GM08714 (cell line): ENCODE results near the gene ANKDD1B.
"Not testable (repeated sequence)": the region's sequence is repeated elsewhere in the genome, so short reads cannot be mapped to it uniquely, and the experiment has no call there.

Source experiments
- H3K4me3 ChIP-seq: fragments of 200-500 bp; sonication (Bioruptor generic); 2 replicates; pipeline ENCODE4 v1.5.1; 2014; ENCODE audit warnings: mild to moderate bottlenecking, low read length, inconsistent platforms
- ZNF274 ChIP-seq: IDR thresholded peaks from 2 replicates; pipeline ENCODE4 v1.6.1; 2012; ENCODE audit warnings: mild to moderate bottlenecking, low read depth, low read length

ANKDD1B gene

DNA sequence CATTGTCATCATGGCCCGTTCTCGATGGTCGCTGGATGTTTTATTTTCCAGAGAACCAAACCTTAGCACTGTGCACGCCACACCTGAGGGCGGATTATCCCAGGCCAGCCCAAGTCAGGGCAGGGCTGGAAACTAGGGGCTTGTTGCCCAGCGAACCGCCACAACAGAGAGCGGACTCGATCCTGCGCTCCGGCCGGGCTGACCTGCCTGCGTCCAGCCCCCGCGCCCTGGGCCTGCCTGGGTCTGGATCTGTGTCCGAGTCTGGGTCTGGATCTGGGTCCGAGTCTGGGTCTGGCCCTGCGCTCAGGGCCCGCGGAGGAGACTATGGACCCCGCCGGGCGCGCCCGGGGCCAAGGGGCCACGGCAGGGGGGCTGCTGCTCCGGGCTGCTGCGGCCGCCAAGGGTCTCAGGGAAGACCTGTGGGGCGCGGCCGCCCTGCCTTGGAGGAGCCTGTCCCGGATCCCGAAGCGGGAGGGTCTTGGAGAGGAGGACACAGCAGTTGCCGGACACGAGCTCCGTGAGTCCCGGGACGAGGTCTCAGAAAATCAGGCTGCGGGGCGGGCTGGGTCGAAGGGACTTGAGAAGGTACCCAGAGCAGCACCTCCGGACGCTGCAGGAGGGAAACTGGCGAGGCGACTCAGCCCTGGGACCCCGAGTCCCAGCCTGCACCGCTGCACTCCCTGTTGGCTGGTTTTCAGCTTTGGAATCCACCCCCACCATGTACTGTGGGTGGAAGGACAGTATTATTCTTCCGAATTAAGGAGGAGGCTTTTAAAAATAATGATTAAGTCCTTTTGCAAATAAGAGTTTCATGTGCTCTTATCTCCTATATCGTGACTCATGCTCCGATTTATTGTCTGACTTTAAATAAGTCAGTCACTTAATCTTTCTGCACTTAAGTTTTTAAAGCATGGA, at the start of gene ANKDD1B:
Gene ANKDD1B, plus strand, starts transcription at position 143 of the 915 bp plus-strand sequence. Its CDS starts 182 bp downstream, at position 325.
- no peak for TF ChIP-seq ZNF274
- no peak within 1 kb of the TSS; the same call in 1 of the 2 replicates for H3K4me3 ChIP-seq

DNA sequence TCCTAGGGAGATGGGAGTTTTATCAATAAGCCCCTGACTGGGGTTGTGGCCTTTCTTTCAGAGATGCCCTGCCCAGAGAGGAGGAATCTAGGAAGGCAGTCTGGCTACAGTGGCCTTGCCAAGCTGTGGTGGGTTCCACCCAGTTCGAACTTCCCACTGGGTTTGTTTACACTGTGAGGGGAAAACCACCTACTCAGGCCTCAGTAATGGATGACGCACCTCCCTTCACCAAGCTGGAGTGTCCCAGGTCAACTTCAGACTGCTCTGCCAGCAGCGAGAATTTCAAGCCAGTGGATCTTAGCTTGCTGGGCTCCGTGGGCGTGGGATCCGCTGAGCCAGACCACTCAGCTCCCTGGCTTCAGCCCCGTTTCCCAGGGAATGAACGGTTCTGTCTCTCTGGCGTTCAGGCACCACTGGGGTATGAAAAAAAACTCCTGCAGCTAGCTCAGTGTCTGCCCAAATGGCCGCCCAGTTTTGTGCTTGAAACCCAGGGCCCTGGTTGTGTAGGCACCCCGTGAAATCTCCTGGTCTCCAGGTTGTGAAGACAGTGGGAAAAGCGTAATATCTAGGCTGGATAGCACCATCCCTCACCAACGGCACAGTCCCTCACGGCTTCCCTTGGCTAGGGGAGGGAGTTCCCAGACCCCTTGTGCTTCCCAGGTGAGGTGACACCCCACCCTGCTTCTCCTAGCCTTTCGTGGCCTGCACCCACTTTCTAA, 45.1 kb upstream of the ANKDD1B start:
- peak overlapping the region; percentile 13; the same call in 1 of the 2 replicates for H3K4me3 ChIP-seq

DNA sequence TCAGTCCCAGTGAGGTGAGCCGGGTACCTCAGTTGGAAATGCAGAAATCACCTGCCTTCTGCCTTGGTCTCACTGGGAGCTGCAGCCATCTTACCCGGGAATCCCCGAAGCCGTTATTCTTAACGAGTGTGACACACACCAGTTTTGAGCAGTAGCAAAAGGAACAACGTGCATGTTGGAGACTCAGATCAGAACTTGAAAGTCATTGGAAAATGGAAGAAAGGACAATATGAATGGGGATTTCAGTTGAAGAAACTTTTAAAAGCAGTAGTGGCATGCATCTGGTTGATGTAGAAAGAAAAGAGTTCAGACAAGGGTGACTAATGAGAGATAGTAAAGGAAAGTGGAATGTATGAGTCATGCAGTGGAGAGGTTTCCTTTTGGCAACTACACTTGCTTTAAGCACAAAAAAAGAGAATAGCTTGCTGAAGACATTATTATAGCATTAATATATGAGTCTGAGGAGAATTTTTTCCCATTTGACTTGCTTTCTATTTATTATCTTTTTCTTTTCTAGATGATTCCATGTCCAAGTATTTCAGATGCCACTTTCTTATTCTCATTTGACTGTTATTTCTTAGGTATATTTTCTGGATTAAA, 44.4 kb upstream of the ANKDD1B start:
- TF ChIP-seq ZNF274: no peak
- peak overlapping the region; percentile 13 for H3K4me3 ChIP-seq

DNA sequence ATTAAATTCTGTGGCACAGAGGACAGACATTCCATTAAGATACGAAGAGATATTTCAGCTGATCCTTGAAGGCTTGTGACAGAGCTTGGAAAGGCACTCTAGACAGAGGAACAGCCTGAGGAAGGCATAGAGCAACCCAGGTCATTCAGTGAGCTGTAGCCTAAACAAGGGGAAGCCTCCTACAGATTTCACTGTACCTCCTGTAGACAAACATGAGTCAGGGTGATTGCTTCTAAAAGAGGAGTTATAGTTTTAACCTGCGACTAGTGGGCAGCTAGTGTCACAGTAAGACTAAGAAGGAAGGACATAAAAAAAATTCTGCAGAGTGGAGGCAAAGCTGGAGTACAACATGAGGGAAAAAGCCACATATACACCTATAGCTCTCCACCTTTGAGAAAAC, 43.5 kb upstream of the ANKDD1B start:
- peak overlapping the region; percentile 4; the same call in 1 of the 2 replicates for H3K4me3 ChIP-seq
- TF ChIP-seq ZNF274: no peak

DNA sequence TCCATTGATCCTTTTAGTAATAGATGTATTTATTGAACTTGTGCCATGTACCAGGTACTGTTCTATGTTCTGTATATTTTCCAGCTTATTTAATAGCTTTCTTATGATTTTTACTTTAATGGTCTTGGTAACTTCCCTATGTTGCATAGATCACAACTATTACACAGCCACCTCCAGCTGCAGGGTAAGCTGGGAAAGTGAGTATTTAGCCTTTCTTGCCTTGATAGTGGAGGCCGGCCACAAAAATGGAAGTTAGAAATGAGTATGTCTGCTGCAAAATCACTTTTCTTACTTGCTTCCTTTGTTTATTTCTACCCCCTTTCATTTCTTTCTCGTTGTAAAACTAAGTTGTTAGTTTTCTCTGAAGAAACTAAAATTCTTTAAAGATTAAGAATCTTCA, 43.1 kb upstream of the ANKDD1B start:
- H3K4me3 ChIP-seq: no peak overlapping the region
- no peak for TF ChIP-seq ZNF274

DNA sequence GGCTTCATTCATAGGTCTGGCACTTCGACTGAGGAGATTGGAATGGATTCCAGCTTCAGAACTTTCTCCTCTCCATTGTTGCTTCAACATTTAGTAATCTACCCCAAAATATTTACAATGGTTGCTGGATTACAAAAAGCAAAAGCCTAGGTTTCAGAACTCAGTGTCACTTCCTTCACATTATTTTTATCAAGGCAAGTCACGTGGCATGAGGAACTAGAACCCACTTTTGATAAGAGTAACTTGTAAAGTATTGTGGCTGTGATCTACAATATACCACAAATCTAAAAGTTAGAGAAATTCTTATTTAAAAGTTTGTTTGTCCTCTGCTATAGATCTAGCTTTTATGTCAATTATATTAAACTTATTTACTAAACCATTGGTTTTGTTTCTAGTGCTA, 39.7 kb upstream of the ANKDD1B start:
- no peak overlapping the region for H3K4me3 ChIP-seq
- no peak for TF ChIP-seq ZNF274

DNA sequence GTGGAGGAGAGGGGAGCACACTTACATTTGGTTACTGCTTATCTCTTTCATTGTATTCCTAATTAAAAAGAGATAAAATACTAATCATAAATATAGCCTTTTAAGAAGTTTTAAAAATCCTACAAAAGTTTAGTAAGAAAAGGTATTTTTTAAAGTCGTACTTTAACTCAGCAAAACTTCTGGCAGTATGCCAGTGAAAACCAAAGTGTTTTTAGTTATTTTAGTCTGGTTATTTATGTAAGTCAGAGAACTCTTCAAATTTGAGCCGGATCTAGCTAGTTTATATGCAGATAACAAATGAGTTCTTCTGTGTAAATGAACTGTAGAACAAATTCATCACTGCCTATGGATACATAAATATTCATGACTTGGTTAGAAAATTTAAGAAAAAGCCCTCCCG, 36.5 kb upstream of the ANKDD1B start:
- TF ChIP-seq ZNF274: no peak
- peak overlapping the region; percentile 40 for H3K4me3 ChIP-seq

DNA sequence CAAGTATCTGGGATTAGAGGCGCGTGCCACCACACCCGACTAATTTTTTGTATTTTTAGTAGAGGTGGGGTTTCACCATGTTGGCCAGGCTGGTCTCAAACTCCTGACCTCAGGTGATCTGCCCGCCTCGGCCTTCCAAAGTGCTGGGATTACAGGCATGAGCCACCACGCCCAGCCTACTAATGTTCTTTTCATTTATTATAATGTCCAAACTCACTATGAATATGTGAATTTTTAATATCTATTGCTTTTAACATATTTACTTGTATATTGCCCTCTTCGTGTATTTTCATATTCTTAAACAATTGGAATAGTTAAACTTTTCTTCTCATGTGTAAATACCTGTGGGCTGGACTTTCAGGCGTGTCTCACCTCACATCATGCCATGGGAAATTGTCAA, 33.0 kb upstream of the ANKDD1B start:
- H3K4me3 ChIP-seq: not testable (repeated sequence)

DNA sequence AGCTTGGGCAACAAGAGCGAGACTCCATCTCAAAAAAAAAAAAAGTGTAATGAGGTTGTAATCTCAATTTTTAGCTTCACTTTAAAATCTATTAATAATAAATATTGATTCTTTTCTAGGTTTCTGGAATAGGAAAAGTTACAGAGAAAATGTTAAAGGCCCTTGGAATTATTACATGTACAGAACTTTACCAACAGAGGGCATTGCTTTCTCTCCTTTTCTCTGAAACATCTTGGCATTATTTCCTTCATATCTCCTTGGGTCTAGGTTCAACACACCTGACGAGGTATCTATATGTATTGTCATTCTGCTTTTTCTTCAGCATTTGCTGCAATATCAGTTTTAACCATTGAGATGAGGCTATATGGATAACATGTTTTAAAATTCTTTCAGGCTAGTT, 26.6 kb upstream of the ANKDD1B start:
- H3K4me3 ChIP-seq: no peak overlapping the region
- TF ChIP-seq ZNF274: no peak

DNA sequence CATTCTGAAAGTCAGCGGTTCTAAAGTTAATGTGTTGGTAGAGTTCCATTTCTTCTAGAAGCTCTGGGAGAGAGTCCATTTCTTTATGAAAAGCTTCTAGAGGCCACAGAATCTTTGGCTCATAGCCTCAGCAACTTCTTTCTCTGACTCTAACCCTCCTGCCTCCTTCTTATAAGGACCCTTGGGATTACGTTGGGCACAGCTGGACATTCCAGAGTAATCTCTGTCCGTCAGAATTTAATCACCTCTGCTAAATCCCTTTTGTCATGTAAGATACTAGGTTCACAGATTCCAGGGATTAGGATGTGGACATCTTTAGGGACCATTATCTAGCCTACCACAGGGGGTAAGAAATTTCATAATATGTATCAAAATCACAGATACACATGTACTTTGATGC, 22.6 kb upstream of the ANKDD1B start:
- no peak overlapping the region for H3K4me3 ChIP-seq
- no peak for TF ChIP-seq ZNF274

DNA sequence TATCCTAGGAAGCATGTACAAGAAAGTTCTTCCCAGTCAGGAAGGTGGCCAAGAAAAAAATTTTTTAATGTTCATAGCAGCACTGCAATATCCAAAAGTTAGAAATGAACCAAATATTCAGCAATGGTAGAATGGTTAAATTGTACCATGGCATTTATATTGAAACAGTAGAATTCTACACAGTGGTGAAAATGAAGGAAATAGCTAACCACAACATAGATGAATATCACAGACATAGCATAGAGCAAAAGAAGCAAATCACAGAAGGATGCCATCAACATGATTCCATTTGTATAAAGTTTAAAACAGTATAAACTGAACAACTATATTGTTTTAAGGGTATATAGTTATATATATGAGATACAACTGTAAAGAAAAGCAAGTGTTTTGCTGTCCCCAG, 10.7 kb upstream of the ANKDD1B start:
- no peak for TF ChIP-seq ZNF274

DNA sequence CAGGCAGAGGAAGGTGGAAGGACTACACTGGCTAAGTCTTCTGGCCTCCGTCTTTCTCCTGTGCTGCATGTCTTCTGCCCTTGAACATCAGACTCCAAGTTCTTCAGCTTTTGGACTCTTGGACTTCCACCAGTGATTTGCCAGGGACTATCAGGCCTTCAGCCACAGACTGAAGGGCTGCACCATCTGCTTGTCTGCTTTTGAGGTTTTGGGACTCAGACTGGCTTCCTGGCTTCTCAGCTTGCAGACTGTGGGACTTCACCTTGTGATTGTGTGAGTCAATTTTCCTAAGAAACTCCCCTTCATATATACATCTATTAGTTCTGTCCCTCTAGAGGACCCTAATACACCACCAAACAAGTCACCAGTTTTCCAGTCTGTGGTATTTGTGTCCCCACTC, 9.7 kb upstream of the ANKDD1B start:
- TF ChIP-seq ZNF274: no peak
- H3K4me3 ChIP-seq: no peak overlapping the region

More for the DNA sequence above, 10.7 kb upstream of the ANKDD1B start:
- H3K4me3 ChIP-seq: no peak overlapping the region

DNA sequence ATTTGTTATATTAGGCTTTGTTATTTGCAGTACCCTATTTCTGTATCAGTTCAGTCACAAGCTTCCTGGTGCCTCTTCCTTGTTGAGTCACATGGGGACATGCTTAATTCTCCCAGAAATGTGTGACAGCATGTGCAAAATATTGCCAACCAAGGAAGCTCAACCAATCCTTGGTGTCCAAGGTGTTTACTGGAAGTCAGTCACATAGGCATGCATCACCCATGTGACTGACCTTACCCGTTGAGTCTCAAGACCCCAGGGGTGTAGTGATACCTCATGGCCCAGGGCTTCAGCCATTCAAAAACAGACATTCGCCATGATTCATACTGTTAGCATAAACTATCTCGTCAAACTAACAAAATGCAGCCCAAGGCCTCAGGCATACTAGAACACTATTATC, 9.3 kb upstream of the ANKDD1B start:
- H3K4me3 ChIP-seq: no peak overlapping the region
- no peak for TF ChIP-seq ZNF274

DNA sequence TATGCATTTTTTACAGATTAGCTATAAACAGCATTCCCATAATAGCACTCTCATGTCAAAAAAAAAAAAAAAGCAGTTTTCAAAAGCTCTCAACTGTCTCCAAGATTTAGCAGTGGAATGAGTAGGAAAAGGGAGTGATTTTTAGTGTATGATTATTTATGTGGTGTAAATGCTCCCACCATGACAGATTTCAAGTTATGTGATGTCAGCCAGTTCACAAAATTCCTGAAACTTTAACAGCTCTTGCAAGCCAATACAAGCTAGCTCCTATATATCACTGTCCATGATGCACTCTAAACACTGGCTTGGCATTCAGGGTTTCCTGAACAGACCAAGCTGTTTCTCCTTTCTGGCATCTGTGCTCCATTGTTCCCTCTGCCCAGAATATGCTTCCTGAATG, 7.9 kb upstream of the ANKDD1B start:
- no peak overlapping the region for H3K4me3 ChIP-seq

DNA sequence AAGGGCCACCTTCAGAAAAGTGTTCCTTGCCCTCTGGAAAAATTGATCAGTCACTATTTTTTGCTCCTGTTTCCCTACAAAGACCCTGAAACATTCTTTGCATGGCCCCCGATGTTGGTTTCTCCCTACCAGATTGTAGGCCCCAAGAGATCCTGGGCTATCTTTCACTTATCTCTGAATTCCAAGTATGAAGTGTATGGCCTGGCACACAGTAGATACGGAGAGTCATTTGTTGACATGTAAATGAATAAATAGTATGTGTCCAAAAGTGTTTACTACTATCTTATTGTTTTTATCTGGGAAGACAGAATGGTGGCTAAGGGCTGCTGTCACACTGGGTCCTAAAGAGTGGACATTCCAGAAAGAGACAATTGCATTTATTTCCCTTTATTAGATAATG, 7.4 kb upstream of the ANKDD1B start:
- TF ChIP-seq ZNF274: no peak

More for the DNA sequence above, 7.9 kb upstream of the ANKDD1B start:
- no peak for TF ChIP-seq ZNF274

DNA sequence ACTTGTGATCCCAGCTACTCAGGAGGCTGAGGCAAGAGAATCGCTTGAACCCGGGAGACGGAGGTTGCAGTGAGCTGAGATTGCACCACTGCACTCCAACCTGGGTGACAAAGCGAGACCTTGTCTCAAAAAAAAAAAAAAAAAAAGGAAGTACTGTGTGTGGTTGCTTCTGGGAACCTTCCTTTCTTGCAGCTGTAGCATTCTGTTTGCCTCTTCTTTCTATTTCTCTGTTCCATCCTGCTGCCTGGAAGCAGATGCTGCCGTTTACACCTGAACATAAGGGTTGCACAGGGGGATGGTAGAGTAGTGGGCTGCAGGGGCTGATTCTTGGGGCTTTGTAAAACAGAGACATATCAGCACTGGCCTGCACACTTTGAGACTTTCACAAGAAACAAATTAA, 3.9 kb upstream of the ANKDD1B start:
- not testable (repeated sequence) for H3K4me3 ChIP-seq

More for the DNA sequence above, 7.4 kb upstream of the ANKDD1B start:
- H3K4me3 ChIP-seq: no peak overlapping the region
